Measurements from ENCODE around the gene UBE2Q1.

Gene UBE2Q1

DNA sequence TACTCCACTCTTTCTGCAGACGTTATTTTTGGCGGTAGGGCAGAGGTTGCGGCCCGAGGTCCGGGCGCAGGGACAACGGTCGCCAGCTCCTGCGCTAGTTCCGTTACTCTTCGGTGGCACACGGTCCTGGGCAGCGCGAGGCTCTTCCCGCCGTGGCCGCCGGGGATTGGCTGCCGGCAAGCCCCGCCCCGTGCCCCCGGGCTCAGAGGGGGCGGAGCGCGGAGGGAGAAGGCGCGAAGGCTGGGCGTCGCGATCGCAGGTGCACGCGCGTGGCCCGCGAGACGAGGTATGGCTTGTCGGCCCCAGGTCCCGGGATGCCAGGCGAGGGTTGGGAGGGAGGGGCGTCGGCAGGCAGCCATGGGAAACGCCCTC, 55.7 kb downstream of the UBE2Q1 start:
- DNase-seq (ENCODE audit: low read depth): no peak

DNA sequence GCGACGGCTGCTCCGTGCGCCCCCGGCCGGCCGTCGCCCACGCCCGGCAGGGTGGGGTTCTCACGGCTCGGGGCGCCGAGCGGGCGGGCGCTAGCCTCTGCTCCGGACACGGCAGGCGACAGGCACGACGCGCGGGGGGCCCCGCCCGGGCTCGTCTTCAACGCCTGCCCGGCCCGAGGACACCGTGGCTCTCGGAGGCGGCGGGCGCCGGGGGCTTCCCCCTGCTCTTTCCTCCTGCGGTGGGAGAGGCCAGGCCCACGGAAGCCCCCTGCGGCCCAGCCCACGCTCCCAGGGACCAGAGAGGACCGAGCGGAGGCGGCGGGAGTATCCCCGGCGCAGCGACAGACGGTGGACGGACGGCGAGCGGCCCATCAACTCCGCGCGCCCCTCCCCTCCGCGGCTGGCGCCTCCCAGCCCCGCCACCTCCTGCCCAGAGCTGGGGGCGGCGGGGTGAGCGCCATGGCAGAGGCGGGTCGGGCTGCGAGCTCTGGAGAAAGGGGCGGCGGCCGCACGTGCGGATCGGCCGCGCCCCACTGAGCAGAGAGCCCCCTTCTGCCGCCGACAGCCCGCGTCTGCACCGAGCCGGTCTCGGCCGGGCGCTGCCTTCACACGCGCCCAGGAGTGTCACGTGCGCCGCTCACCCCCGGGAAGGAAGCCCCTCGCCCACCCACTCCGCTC, 56.3 kb downstream of the UBE2Q1 start, which contains the start of the genes SHE and TDRD10:
TSS of gene SHE (minus strand) at position 347 of the 678 bp plus-strand sequence. CDS start 386 bp downstream, outside the sequence.
TSS of gene TDRD10 (plus strand) at position 154 of the 678 bp plus-strand sequence. CDS start 4,685 bp downstream, outside the sequence.
- DNase-seq (ENCODE audit: low read depth): no peak

DNA sequence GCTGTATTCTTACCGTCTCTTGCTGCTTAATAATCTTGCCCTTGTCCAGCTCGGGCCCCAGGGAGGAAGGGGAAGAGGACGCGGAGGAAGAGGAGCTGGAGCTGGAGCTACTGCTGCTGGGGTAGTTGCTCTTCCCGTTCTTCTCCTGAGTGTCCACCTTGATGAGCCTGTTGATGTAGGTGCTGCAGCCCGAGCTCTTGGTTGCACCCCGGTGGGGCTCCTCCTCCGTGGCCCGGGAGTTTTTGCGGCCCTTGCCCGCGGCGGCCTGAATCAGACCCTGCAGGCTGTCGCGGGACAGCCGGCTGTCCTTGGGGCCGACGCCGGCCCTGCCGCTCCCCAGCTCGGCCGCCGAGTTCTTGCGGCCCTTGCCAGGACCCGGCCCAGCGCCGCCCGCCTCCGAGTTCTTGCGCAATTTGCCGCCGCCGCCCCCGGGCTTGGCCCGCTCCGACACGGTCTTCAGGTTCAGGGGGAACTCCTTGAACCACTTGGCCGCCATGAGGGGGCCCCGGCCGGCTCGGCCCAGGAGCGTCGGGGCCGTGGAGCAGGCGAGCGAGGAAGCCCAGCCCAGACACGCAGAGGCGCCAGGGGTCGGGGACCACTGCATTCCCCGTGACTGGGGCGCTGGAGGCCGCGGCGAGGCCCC, 56.9 kb downstream of the UBE2Q1 start:
- DNase-seq (ENCODE audit: low read depth): no peak

DNA sequence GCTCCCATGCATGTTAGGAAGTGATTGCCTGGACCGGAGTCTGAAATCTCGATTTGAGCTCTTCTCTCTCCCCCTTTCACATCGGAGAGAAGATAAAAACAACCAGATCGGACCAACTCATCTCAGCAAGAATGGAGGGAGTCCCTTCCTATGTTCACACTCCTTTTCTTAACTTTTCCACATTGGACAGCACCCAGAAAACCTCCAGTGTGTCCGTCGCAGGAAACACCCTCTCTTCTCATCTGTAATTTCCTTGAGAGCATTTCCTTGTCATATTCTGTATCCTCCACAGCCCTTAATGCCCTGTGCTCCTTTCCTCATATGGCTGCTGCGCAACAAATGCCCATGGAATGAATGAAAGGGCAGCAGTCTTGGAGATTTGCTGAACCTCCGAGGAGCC, 57.9 kb downstream of the UBE2Q1 start:
- no peak for DNase-seq (ENCODE audit: low read depth)

DNA sequence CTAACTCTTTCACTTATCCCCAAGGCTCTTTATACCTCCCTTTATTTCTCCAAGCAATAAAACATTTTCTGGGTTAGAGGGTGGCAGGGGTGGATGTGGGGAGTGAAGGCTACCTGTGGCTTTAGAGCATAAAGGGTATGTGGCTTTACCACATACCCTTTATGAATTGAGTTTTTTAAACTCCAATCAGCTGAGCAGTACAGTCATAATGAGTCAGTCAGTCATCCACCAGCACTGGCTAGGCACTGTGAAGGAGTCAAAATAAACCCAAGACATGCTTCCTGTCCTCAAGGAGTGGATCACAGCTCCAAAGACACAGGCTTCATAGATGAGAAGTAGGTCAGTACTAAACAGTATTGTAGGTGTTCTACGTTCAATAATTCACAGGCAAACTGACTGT, 59.0 kb downstream of the UBE2Q1 start:
- no peak for DNase-seq (ENCODE audit: low read depth)
